ENCODE measurements around the gene ACAN.

DNA sequence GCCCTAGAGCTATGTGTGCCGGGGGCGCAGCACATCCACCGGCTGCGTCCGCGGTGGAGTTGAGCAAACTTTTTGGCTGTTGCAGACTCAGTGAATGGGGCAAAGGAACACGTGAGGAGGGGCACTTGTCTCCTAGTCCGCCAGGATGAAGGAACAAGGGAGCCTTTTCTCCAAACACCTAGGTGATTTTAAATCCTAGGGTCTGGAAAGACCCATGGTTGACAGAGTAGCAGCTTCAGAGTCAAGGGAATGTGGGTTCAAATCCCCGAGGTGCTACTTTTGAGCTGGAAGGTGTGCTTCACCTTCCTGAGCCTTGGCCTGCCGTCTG is 648 bp downstream of the ACAN start:
- no peak for TF ChIP-seq RFX5 (IDR thresholded peaks at IDR 0.05; ENCODE audit: low read depth, low read length)
- no peak for TF ChIP-seq ETS2 (tag; IDR thresholded peaks at IDR 0.05; ENCODE audit: borderline replicate concordance, poor library complexity, severe bottlenecking)
- TF ChIP-seq GTF2F1 (IDR thresholded peaks at IDR 0.05; ENCODE audit: low read depth, low read length), result no peak

All from K562 (cell line).